ENCODE data around the gene CPEB3. TPM values are rescaled to one million over a fixed set of nuclear protein-coding genes. Genes with fewer than 3 reads are reported as not detected.

Gene CPEB3
- total RNA-seq, 1 experiment from 2014 or later = 1.1 TPM

DNA sequence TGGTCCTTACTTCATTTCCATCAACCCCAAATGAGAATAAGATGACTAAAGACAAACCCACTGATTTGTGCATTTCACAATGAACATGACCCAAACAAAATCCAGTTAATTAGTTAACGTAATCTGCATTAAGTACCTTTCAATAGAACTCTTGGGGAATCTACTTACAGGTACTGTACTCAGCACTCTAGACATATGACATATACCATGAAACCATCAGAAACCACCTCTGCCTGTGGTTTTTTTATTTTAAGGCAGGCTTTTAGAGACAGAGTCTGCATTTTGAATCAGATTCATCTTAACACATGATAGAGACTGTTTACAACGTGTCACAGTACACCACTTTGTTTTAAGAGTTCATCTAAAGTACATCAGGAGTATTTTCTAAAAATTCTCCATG lies 198.9 kb downstream of the CPEB3 start:
- DNase-seq (ENCODE audit: low spot score) = no peak
- ChIA-PET CTCF (no interaction called here), POLR2A (ENCODE audit: low non-redundant PET) (no interaction called here)
- H3K36me3 ChIP-seq (ENCODE audit: insufficient read depth, low read length, poor library complexity, severe bottlenecking) = no peaks in the 10 kb centered on the region
- no peaks in the 10 kb centered on the region for H3K4me1 ChIP-seq (ENCODE audit: insufficient read depth, low read length, poor library complexity, severe bottlenecking)
- H3K27me3 ChIP-seq (replicated peaks; ENCODE audit: insufficient read depth, low read depth, low read length, poor library complexity) = no peaks in the 10 kb centered on the region
- TF ChIP-seq, protein P1, sequence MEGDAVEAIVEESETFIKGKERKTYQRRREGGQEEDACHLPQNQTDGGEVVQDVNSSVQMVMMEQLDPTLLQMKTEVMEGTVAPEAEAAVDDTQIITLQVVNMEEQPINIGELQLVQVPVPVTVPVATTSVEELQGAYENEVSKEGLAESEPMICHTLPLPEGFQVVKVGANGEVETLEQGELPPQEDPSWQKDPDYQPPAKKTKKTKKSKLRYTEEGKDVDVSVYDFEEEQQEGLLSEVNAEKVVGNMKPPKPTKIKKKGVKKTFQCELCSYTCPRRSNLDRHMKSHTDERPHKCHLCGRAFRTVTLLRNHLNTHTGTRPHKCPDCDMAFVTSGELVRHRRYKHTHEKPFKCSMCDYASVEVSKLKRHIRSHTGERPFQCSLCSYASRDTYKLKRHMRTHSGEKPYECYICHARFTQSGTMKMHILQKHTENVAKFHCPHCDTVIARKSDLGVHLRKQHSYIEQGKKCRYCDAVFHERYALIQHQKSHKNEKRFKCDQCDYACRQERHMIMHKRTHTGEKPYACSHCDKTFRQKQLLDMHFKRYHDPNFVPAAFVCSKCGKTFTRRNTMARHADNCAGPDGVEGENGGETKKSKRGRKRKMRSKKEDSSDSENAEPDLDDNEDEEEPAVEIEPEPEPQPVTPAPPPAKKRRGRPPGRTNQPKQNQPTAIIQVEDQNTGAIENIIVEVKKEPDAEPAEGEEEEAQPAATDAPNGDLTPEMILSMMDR (conservative IDR thresholded peaks at IDR 0.05; ENCODE audit: low read depth, low read length) = no peak
- no peak for TF ChIP-seq EZH2 (IDR thresholded peaks at IDR 0.05; ENCODE audit: borderline replicate concordance, low read depth, low read length, poor library complexity, severe bottlenecking)
- BruUV-seq (replicated peaks) = no TSS peak
- H3K4me3 ChIP-seq (ENCODE audit: low read depth, low read length, poor library complexity, severe bottlenecking) = no peak overlapping the region
- H3K9me3 ChIP-seq (ENCODE audit: low read depth, low read length, poor library complexity, severe bottlenecking) = no peaks in the 10 kb centered on the region
- intact Hi-C loops (cut with micrococcal nuclease; ENCODE audit: unreplicated experiment) = no loop called here
- H3K27ac ChIP-seq (ENCODE audit: low read depth, low read length, poor library complexity, severe bottlenecking) = no peak overlapping the region

DNA sequence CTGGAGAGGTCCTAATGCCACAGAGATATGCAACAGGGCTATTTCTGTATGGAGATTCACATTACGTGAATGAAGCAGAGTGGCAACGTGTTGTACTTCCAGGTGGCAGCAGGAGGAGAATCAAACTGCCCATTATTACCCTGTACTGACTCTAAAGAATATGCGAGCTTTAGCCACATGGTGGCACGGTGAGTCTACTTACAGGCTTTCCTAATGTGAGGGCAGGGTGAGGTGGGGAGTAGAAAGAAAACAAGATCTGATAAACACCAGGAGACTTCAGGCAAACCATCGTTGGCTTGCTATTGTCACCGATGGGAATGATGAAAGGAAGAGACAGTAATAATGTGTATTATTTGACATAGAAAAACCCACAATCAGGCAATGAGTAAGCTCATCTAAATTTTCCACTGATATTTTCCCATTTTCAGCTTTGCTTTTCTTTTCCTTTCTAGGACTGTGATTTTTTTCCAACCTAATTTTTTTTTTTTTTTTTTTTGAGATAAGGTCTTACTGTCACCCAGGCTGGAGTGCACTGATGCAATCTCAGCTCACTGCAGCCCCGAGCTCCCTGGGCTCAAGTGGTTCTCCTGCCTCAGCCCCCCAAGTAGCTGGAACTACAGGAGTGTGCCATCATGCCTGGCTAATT lies 203.0 kb downstream of the CPEB3 start:
- ChIA-PET CTCF (interaction anchor here (0.6 to 1.2 kb wide), 9 partner anchors 11 to 452 kb away, joined by 3 to 8 read pairs (median 4); partner anchors contain the start of genes CPEB3 and MARCHF5), POLR2A (ENCODE audit: low non-redundant PET) (interaction anchor here (0.6 to 1.0 kb wide), 2 partner anchors 25 to 203 kb away, joined by 3 to 6 read pairs; partner anchors contain the start of genes CPEB3 and MARCHF5)
- peak; percentile 88 for DNase-seq (ENCODE audit: low spot score)
- Histone ChIP-seq H3K4me1 (ENCODE audit: insufficient read depth, low read length, poor library complexity, severe bottlenecking) (no peaks in the 10 kb centered on the region), H3K4me3 (ENCODE audit: low read depth, low read length, poor library complexity, severe bottlenecking) (no peak overlapping the region), H3K9me3 (ENCODE audit: low read depth, low read length, poor library complexity, severe bottlenecking) (no peaks in the 10 kb centered on the region), H3K27me3 (replicated peaks; ENCODE audit: insufficient read depth, low read depth, low read length, poor library complexity) (no peaks in the 10 kb centered on the region), H3K27ac (ENCODE audit: low read depth, low read length, poor library complexity, severe bottlenecking) (no peak overlapping the region), H3K36me3 (ENCODE audit: insufficient read depth, low read length, poor library complexity, severe bottlenecking) (no peaks in the 10 kb centered on the region)
- TF ChIP-seq, protein P1 (conservative IDR thresholded peaks at IDR 0.05; ENCODE audit: low read depth, low read length) = peak; percentile 79
- no peak for TF ChIP-seq EZH2 (IDR thresholded peaks at IDR 0.05; ENCODE audit: borderline replicate concordance, low read depth, low read length, poor library complexity, severe bottlenecking)
- no TSS peak for BruUV-seq (replicated peaks)
- intact Hi-C loops (cut with micrococcal nuclease; ENCODE audit: unreplicated experiment) = loop anchor here (1.0 to 5.0 kb wide), 3 partner anchors 202 to 484 kb away; partner anchors contain the start of gene IDE

DNA sequence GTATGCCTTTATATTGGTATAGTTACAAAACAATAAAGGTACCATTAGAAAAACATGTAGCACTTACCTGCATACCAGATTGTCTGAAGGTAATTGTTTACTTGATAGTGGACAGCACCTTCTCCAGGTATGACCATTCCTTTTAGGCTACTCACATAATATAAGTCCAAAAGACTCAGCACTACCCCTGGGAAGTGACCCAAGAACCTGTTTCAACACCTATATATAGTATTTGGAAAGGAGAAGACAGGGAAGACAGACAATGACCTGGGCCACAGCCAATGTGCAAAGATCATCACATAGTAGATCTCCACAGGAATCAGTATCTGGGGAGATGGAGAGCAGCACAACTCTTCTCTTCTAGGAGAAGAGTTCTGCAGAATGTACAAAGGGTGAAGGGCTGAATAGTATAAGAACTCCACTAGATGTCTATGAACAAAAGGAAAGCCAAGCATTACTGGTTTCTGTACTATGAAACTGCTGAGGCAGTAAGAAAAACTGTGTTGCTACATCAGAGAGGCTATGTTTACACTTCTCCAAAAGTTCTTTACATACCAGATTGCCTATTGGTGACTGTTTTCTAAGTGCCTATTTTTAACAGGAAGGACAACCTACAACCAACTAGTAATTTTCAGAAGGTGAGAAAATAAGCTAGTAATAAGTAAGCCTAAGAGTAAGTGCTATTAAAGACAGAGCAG lies 208.1 kb downstream of the CPEB3 start:
- TF ChIP-seq, protein P1 (conservative IDR thresholded peaks at IDR 0.05; ENCODE audit: low read depth, low read length) = no peak
- TF ChIP-seq EZH2 (IDR thresholded peaks at IDR 0.05; ENCODE audit: borderline replicate concordance, low read depth, low read length, poor library complexity, severe bottlenecking) = no peak
- Histone ChIP-seq H3K27ac (ENCODE audit: low read depth, low read length, poor library complexity, severe bottlenecking) (no peak overlapping the region), H3K4me3 (ENCODE audit: low read depth, low read length, poor library complexity, severe bottlenecking) (no peak overlapping the region), H3K4me1 (ENCODE audit: insufficient read depth, low read length, poor library complexity, severe bottlenecking) (no peaks in the 10 kb centered on the region), H3K9me3 (ENCODE audit: low read depth, low read length, poor library complexity, severe bottlenecking) (no peaks in the 10 kb centered on the region), H3K27me3 (replicated peaks; ENCODE audit: insufficient read depth, low read depth, low read length, poor library complexity) (no peaks in the 10 kb centered on the region), H3K36me3 (ENCODE audit: insufficient read depth, low read length, poor library complexity, severe bottlenecking) (no peaks in the 10 kb centered on the region)
- no TSS peak for BruUV-seq (replicated peaks)
- intact Hi-C loops (cut with micrococcal nuclease; ENCODE audit: unreplicated experiment) = no loop called here
- ChIA-PET CTCF (no interaction called here), POLR2A (ENCODE audit: low non-redundant PET) (no interaction called here)
- DNase-seq (ENCODE audit: low spot score) = no peak
